Measurements from ENCODE around the gene HBD.

GRCh38 chr11:5235364-5236095 lies 1.2 kb upstream of the HBD start:
- TF ChIP-seq EZH2 (IDR thresholded peaks at IDR 0.05; ENCODE audit: low read length, missing control alignments) (no peak), CTCF (conservative IDR thresholded peaks at IDR 0.05 in 1 of 2, IDR thresholded peaks at IDR 0.05 in 1 of 2; ENCODE audit: low read depth in 1 of 2, low read length in 2 of 2) (no peak)

Measured in fibroblast of lung (primary cell).